ENCODE data around the gene BTBD8. TPM values are rescaled to one million over a fixed set of nuclear protein-coding genes. Genes with fewer than 3 reads are reported as not detected.

BTBD8 gene
- total and polyA plus RNA-seq, 8 donors: 0.44 to 12.5 (median 2.5) TPM

- DNase-seq: peak in 1 of 2 donors; percentile 2
- no peak for TF ChIP-seq POLR2A (IDR thresholded peaks at IDR 0.05)
Observed at GRCh38 chr1:92201973-92202372, 121.8 kb downstream of the BTBD8 start.

GRCh38 chr1:92203105-92203504 lies 123.0 kb downstream of the BTBD8 start:
- no peaks in the 10 kb centered on the region for H3K36me3 ChIP-seq
- intact Hi-C loops (cut with DNase I; ENCODE audit: low total_unique reads): no loop called here
- H3K27me3 ChIP-seq: no peaks in the 10 kb centered on the region
- H3K27ac ChIP-seq: no peak overlapping the region
- no peak for DNase-seq
- no peak for TF ChIP-seq CTCF (IDR thresholded peaks at IDR 0.05)
- TF ChIP-seq EP300 (IDR thresholded peaks at IDR 0.05): no peak
- TF ChIP-seq POLR2AphosphoS5 (IDR thresholded peaks at IDR 0.05): no peak
- TF ChIP-seq POLR2A (IDR thresholded peaks at IDR 0.05): no peak
- no peaks in the 10 kb centered on the region for H3K4me1 ChIP-seq
- H3K9me3 ChIP-seq: peaks cover 0 to 8% (median 4%) of the 10 kb centered on the region in 4 donors
- no peak overlapping the region for H3K4me3 ChIP-seq

More at GRCh38 chr1:92201973-92202372, 121.8 kb downstream of the BTBD8 start:
- H3K4me3 ChIP-seq: no peak overlapping the region
- intact Hi-C loops (cut with DNase I; ENCODE audit: low total_unique reads): no loop called here
- H3K27me3 ChIP-seq: no peaks in the 10 kb centered on the region
- no peak overlapping the region for H3K27ac ChIP-seq
- peaks cover 0 to 8% (median 4%) of the 10 kb centered on the region in 4 donors for H3K9me3 ChIP-seq
- H3K36me3 ChIP-seq: no peaks in the 10 kb centered on the region
- WGBS, 5 donors: 75 to 84% (median 77%) methylated on average over 5 of the region's 5 CpGs
- H3K4me1 ChIP-seq: no peaks in the 10 kb centered on the region

- WGBS, 5 donors: 55 to 95% (median 70%) methylated on average over 2 of the region's 2 CpGs
- intact Hi-C loops (cut with DNase I; ENCODE audit: low total_unique reads): no loop called here
Observed at GRCh38 chr1:92210701-92211100, 130.6 kb downstream of the BTBD8 start.

GRCh38 chr1:92211166-92211565 lies 131.0 kb downstream of the BTBD8 start:
- no peaks in the 10 kb centered on the region for H3K36me3 ChIP-seq
- H3K4me3 ChIP-seq: no peak overlapping the region
- no peak overlapping the region for H3K27ac ChIP-seq
- WGBS, 5 donors: 82 to 94% (median 87%) methylated on average over 2 of the region's 2 CpGs
- no peak for DNase-seq
- peaks cover 0 to 5% (median 2%) of the 10 kb centered on the region in 4 donors for H3K9me3 ChIP-seq
- TF ChIP-seq CTCF (IDR thresholded peaks at IDR 0.05) (no peak), POLR2AphosphoS5 (IDR thresholded peaks at IDR 0.05) (no peak), EP300 (IDR thresholded peaks at IDR 0.05) (no peak), POLR2A (IDR thresholded peaks at IDR 0.05) (no peak)
- H3K27me3 ChIP-seq: no peaks in the 10 kb centered on the region
- intact Hi-C loops (cut with DNase I; ENCODE audit: low total_unique reads): no loop called here
- H3K4me1 ChIP-seq: no peaks in the 10 kb centered on the region

More at GRCh38 chr1:92210701-92211100, 130.6 kb downstream of the BTBD8 start:
- no peaks in the 10 kb centered on the region for H3K27me3 ChIP-seq
- DNase-seq: no peak
- TF ChIP-seq EP300 (IDR thresholded peaks at IDR 0.05) (no peak), CTCF (IDR thresholded peaks at IDR 0.05) (no peak), POLR2A (IDR thresholded peaks at IDR 0.05) (no peak), POLR2AphosphoS5 (IDR thresholded peaks at IDR 0.05) (no peak)
- no peaks in the 10 kb centered on the region for H3K36me3 ChIP-seq
- H3K9me3 ChIP-seq: peaks cover 0 to 8% (median 4%) of the 10 kb centered on the region in 4 donors
- H3K4me3 ChIP-seq: no peak overlapping the region
- H3K4me1 ChIP-seq: no peaks in the 10 kb centered on the region
- H3K27ac ChIP-seq: no peak overlapping the region

- H3K36me3 ChIP-seq: no peaks in the 10 kb centered on the region
- no peak for TF ChIP-seq POLR2A (IDR thresholded peaks at IDR 0.05)
- no peak for TF ChIP-seq POLR2AphosphoS5 (IDR thresholded peaks at IDR 0.05)
- TF ChIP-seq EP300 (IDR thresholded peaks at IDR 0.05): no peak
- TF ChIP-seq CTCF (IDR thresholded peaks at IDR 0.05): no peak
- H3K4me3 ChIP-seq: no peak within 1 kb of the TSS
- no peaks in the 10 kb centered on the region for H3K27me3 ChIP-seq
- H3K9me3 ChIP-seq: no peaks in the 10 kb centered on the region
- no peak within 1 kb of the TSS for H3K27ac ChIP-seq
- H3K4me1 ChIP-seq: no peaks in the 10 kb centered on the region
- intact Hi-C loops (cut with DNase I; ENCODE audit: low total_unique reads): no loop called here
- 93 to 97% (median 94%) methylated on average over 20 to 27 of the region's 27 CpGs for WGBS, 5 donors
- DNase-seq: no peak
Observed at GRCh38 chr1:92217721-92218120, 137.6 kb downstream of the BTBD8 start, which contains the start of gene C1orf146. C1orf146 (plus strand) TSS chr1:92217915; CDS start chr1:92231421, 13,506 bp downstream.
